Measurements from ENCODE around the gene OR7G1. TPM values are rescaled to one million over a fixed set of nuclear protein-coding genes. Genes with fewer than 3 reads are reported as not detected.

OR7G1 gene
- total RNA-seq, 1 donor from 2014 or later: not detected

GRCh38 chr19:9150650-9151049, 35.1 kb upstream of the OR7G1 start:
- H3K4me3 ChIP-seq (ENCODE audit: low read depth, low read length): no peak overlapping the region
- no peak for TF ChIP-seq CTCF (conservative IDR thresholded peaks at IDR 0.05; ENCODE audit: low read depth, low read length)
- no peak for DNase-seq (ENCODE audit: low read depth)

- H3K4me3 ChIP-seq (ENCODE audit: low read depth, low read length): no peak overlapping the region
- DNase-seq (ENCODE audit: low read depth): no peak
- TF ChIP-seq CTCF (conservative IDR thresholded peaks at IDR 0.05; ENCODE audit: low read depth, low read length): no peak
Observed at GRCh38 chr19:9149997-9150396, 34.4 kb upstream of the OR7G1 start.

GRCh38 chr19:9148697-9149096, 33.1 kb upstream of the OR7G1 start:
- DNase-seq (ENCODE audit: low read depth): no peak
- no peak overlapping the region for H3K4me3 ChIP-seq (ENCODE audit: low read depth, low read length)
- no peak for TF ChIP-seq CTCF (conservative IDR thresholded peaks at IDR 0.05; ENCODE audit: low read depth, low read length)

GRCh38 chr19:9146882-9147281, 31.3 kb upstream of the OR7G1 start:
- no peak for TF ChIP-seq CTCF (conservative IDR thresholded peaks at IDR 0.05; ENCODE audit: low read depth, low read length)
- DNase-seq (ENCODE audit: low read depth): no peak
- no peak overlapping the region for H3K4me3 ChIP-seq (ENCODE audit: low read depth, low read length)

GRCh38 chr19:9144920-9145319, 29.4 kb upstream of the OR7G1 start:
- no peak overlapping the region for H3K4me3 ChIP-seq (ENCODE audit: low read depth, low read length)
- no peak for DNase-seq (ENCODE audit: low read depth)
- no peak for TF ChIP-seq CTCF (conservative IDR thresholded peaks at IDR 0.05; ENCODE audit: low read depth, low read length)

- TF ChIP-seq CTCF (conservative IDR thresholded peaks at IDR 0.05; ENCODE audit: low read depth, low read length): no peak
- DNase-seq (ENCODE audit: low read depth): peak; percentile 41
- peak within 1 kb of the TSS; percentile 95 for H3K4me3 ChIP-seq (ENCODE audit: low read depth, low read length)
Observed at GRCh38 chr19:9140159-9140874, 24.8 kb upstream of the OR7G1 start, which contains the start of gene ZNF317. TSS of gene ZNF317 (plus strand) at chr19:9140397. CDS start at chr19:9156017, 15,620 bp downstream.

GRCh38 chr19:9139609-9140158, 24.1 kb upstream of the OR7G1 start:
- H3K4me3 ChIP-seq (ENCODE audit: low read depth, low read length): peak overlapping the region; percentile 95
- TF ChIP-seq CTCF (conservative IDR thresholded peaks at IDR 0.05; ENCODE audit: low read depth, low read length): no peak
- DNase-seq (ENCODE audit: low read depth): no peak
